ELR (cell line): ENCODE results near the gene SPRYD3.
A peak's percentile ranks its signal among the peaks of the same experiment; 100 is the strongest.
"Not testable (repeated sequence)": the region's sequence is repeated elsewhere in the genome, so short reads cannot be mapped to it uniquely, and the experiment has no call there.

Source experiments
- DNase-seq: peaks from one replicate; pipeline ENCODE4 v3.0.0-alpha.2; 2015; ENCODE audit warnings: low read depth

The SPRYD3 gene

DNA sequence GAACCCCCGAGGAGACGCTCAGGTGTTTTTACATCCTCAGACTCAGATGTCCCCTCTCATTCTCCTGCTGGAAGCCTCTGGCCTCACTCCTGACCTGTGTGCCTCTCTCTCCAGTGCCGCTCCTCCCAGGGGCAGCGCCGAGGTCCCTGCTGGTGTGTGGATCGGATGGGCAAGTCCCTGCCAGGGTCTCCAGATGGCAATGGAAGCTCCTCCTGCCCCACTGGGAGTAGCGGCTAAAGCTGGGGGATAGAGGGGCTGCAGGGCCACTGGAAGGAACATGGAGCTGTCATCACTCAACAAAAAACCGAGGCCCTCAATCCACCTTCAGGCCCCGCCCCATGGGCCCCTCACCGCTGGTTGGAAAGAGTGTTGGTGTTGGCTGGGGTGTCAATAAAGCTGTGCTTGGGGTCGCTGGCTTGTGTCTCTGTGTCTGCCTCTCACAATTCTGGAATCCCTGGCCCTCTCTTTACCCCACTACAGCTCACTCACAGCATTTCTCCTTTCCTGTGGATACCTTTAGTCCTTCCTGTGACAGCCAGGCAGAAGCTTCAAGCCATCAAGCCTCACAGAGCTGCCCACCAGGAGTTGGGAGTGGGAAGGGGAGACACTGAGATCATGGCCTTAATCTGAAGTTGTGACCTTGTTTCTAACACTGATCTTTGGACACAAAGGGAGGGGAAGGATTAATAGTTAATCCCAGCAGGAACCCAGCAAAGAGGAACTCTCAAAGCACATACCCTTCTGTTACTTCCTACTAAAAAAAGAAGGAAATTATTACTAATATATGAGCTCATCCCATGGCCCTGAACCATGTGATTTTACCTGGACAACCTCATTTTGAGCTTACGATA, 23.0 kb upstream of the SPRYD3 start:
- no peak for DNase-seq

- DNase-seq, result no peak
Measured at GRCh38 chr12:53101266-53101665, 22.1 kb upstream of the SPRYD3 start.

GRCh38 chr12:53100466-53101151, 21.4 kb upstream of the SPRYD3 start:
- no peak for DNase-seq

DNA sequence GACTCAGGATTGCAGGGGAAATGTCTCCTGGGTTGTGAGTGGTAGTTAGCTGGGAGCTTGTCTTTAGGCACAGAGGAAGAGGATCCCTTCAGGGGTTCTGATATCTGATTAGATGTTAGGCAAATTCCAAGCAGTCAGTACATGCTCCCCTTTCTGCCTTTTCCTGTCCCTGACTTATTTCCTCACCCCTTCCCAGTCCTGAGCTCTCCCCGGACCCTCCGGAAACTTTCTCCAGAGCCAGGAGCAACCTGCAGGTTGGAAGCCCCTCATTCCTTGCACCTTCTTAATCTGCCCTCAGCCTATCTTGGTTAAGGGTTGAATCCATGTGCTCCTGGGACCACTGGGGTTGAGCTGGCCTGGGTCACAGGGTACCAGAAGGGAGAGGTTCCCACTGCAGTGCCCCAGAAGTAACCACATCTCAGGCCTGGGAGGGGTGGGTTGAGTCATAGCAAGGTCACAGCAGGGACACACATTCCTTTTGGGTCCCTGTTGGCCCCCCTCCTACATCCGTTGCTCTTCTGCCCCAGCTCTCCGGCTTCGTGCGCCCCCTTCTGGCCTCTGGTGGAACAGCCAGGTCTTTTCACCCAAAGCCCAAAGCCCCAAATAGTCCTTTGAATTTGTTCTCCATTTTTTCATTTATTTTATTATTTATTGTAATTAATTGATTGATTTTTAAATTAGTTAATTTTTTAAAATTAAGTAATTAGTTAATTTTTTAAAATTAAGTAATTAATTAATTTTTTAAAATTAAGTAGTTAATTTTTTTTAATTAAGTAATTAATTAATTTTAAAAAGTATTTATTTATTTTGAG, 20.1 kb upstream of the SPRYD3 start:
- peak; percentile 99 for DNase-seq

DNA sequence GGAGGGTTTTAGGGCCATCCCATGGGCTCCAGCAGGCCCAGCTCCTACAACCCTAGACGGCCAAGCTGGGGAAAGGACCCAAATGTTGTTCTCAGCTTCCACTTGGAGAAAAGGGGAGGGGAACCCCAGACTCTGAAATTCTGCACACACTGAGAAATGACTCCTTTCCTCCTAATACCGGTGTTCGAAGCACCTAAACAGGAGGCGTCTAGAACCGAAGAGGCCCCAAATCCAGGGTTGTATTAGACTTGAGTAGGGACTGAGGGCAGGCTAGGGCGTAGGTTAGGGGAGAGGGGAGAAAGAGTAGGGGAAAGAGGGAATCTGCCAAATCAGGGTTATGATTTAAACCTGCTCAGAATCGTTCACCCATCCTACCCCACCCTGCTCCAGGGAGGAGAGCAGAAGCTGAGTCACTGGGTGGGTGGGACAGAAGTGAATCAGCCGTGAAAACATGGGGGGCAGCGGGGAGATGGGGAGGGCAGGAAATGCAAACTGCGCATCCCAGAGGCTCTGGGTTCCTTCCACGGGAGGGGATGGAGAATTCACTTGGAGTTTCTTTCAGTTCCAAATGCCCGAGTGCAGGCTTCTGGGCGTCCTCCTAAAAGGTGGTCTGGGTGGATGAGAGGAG, 19.3 kb upstream of the SPRYD3 start:
- DNase-seq, result peak; percentile 93

DNA sequence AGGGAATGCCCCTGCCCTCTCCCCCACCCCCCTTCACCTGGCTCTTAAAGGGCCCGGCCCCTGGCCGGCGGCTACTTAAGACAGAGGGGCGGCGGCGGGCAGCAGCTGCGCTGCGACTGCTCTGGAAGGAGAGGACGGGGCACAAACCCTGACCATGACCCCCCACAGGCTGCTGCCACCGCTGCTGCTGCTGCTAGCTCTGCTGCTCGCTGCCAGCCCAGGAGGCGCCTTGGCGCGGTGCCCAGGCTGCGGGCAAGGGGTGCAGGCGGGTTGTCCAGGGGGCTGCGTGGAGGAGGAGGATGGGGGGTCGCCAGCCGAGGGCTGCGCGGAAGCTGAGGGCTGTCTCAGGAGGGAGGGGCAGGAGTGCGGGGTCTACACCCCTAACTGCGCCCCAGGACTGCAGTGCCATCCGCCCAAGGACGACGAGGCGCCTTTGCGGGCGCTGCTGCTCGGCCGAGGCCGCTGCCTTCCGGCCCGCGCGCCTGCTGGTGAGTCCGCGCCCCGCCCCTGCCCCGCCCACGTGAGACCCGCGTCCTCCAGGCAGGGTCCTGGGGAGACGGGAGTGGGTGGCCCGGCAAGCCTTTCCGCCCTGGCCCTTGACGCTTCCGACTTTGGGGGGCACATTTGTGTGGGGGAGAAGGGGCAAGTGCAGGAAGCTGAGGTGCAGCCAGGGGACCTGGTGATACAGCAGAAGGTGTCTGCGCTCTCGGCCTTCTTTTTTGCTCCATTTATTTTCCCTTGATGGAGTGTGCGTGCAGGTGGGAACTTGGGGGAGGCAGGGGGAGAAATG, 18.6 kb upstream of the SPRYD3 start, which contains the start of gene IGFBP6:
Gene IGFBP6 (plus strand): TSS at position 104 of the 790 bp plus-strand sequence. CDS start 51 bp downstream, at position 155.
- DNase-seq, result peak; percentile 79

DNA sequence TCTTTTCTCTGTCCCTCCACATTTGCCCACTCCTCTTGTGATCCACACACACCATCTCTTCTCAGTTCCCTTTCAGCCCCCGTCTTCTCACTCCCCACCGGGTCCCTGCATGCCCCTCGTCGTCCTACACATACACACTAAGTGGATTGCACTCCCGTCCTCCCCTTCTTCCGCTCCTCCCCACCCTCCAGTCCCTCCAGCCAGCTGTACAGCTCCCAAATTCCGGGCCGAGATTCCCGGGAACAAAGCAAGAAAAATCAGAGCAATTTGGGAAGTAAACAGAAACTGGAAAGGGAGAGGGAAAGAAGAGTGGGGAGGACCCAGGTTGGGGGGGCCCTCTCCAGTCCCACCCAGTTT, 18.0 kb upstream of the SPRYD3 start:
- DNase-seq, result peak; percentile 51

- DNase-seq, result no peak
Measured at GRCh38 chr12:53096759-53097158, 17.6 kb upstream of the SPRYD3 start.

DNA sequence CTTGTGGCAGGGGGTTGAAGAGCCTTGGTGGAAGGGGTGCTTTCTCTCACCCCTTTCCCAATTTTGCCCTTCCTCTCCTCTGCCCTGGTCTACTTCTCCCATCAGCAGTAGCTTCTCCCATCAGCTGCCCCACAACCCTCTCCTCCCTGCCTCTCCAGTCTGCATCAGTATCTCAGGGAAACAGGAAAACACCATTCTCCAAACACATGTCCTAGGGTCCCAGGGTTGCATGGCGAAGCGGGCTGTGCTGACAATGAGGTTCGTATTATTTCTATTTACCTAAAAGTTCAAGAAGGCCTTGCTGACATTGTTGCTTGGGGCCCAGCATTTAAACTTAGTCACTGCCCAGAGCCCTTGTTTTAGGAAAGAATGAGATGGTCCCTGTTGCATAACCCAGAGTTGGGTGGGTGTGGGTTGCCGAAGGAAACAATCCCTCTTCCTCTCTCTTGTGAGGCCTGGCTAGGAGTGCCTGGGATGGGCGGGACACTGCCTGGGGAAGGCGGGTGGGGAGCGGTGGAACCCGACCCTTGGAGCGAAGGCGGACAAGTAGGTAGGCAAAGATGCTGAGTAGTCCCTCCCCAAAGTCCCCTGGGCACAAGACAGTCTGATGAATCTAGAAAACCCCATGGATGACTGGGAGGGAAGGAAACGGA, 17.0 kb upstream of the SPRYD3 start:
- DNase-seq, result peak; percentile 52

DNA sequence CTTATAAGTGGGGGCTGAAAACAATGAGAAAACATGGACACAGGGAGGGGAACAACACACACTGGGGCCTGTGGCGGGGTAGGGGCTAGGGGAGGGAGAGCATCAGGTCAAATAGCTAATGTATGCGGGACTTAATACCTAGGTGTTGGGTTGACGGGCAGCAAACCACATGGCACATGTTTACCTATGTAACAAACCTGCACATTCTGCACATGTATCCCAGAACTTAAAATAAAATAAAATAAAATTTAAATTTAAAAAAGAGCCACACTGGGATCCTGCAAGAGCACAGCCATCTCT, 16.4 kb upstream of the SPRYD3 start:
- not testable (repeated sequence) for DNase-seq

DNA sequence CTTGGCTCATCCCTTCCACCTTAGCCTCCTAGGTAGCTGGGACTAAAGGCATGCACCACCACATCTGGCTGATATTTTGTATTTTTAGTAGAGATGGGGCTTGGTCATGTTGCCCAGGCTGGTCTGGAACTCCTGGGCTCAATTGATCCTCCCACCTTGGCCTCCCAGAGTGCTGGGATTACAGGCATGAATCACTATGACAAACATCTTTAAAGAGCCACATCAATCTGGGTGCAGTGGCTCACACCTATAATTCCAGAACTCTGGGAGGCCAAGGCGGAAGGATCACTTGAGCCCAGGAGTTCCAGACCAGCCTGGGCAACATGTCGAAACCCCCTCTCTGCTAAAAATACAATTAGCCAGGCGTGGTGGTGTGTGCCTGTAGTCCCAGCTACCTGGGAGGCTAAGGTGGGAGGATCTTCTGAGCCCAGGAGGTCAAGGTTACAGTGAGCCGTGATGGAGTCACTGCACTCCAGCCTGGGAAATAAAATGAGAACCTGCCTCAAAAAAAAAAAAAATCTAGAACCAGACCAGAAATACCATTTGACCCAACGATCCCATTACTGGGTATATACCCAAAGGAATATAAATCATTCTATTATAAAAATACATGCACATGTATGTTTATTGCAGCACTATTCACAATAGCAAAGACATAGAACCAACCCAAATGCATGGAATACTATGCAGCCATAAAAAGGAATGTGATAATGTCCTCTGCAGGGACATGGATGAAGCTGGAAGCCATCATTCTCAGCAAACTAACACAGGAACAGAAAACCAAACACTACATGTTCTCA, 15.8 kb upstream of the SPRYD3 start:
- peak; percentile 59 for DNase-seq

DNA sequence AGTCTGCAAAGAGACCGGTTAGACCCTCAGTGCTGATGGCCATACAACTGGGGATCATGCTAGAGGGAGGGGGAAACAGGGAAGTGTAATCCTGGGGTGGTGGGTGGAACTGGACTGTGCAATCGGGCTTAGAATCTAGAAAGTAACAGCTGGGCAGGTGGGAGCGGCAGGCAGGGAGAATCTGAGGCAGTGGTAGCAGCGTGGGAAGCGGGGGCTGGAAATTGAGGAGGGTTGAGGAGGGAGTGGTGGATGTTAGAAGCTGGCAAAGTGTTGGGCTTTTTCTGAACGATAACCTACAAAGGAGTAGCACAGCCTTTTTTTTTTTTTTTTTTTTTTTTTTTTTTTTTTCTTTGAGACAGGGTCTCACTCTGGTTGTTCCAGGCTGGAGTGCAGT, 15.2 kb upstream of the SPRYD3 start:
- no peak for DNase-seq

DNA sequence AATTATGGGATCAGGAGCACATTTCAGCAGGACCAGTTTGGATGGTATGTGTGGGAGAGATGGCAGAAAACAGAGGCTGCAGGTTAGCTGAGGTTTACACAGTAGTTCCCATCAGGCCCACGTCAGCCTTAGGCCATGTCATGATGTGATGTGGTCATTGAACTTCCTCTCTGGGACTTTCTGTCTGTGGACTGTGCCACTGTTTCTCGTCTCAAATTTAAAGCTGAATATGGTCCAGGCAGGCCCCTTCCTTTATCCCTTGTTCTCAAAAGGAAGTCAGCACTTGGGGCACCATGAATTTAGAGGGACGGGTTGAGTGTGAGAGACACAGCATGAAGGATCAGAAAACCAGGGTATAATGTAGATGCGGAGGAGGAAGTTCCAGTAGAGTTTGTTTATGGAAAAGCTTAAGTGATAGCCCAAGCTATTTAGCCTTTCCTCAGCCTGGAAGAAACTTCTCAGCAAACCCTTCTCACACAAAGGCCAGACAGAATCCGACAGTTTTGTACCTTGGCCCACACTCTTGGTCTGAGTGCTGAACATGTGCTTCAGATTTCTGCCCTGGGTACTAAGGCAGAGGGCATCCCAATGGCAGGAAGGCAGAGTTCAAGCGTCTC, 14.7 kb upstream of the SPRYD3 start:
- DNase-seq, result no peak

- DNase-seq, result no peak
Measured at GRCh38 chr12:53091756-53092155, 12.6 kb upstream of the SPRYD3 start.

GRCh38 chr12:53090554-53090953, 11.4 kb upstream of the SPRYD3 start:
- DNase-seq, result no peak

GRCh38 chr12:53090105-53090504, 10.9 kb upstream of the SPRYD3 start:
- no peak for DNase-seq

DNA sequence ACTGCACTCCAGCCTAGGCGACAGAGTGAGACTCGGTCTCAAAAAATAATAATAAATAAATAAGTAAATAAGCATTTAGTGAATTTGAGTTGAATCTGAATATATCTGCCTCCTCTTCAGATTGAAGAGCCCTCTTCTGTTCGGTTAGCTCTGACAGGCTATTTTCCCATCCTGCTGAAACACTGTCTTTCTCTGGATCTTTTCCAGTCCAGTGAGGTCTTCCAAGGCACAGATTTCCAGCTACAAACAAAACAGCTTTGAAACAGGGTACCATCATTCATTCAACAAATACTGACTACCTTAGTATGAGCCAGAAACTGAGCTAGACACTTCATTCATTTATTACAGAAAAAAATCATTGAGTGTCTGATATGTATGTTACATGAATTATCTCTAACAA, 7.2 kb upstream of the SPRYD3 start:
- DNase-seq, result no peak

GRCh38 chr12:53082637-53083175, 3.5 kb upstream of the SPRYD3 start:
- DNase-seq, result no peak
